Natural killer cell (primary cell): ENCODE measurements around the gene CBY1. TPM values are rescaled to one million over a fixed set of nuclear protein-coding genes. Genes with fewer than 3 reads are reported as not detected.
A peak's percentile ranks its signal among the peaks of the same experiment; 100 is the strongest.

Experiments
- ATAC-seq, 3 donors: fragments of 150-1000 bp in 2 of 3; fragments of 200-7000 bp in 1 of 3; cut with Tn5 transposase; 1 replicate in 1 of 3; 2 replicates in 2 of 3; pipeline ENCODE4 v1.10.0; 2021; ENCODE audit warnings: mild to moderate bottlenecking in 2 of 3, moderate library complexity in 2 of 3
- DNase-seq, 2 donors: peaks; one replicate each; pipeline versions ENCODE4 v3.0.0 to v3.0.0-alpha.2; 2013 to 2021; ENCODE audit warnings: mixed read lengths in 1 of 2
- H3K27ac ChIP-seq: one replicate; pipeline ENCODE4 v1.5.1; 2013; ENCODE audit warnings: mild to moderate bottlenecking, low read length
- H3K27me3 ChIP-seq: one replicate; pipeline ENCODE4 v1.6.1; 2013; ENCODE audit warnings: low read length; ENCODE audit not compliant: control insufficient read depth, insufficient read depth
- H3K36me3 ChIP-seq: one replicate; pipeline ENCODE4 v1.6.1; 2013; ENCODE audit warnings: low read length; ENCODE audit not compliant: control insufficient read depth, insufficient read depth
- H3K4me1 ChIP-seq: one replicate; pipeline ENCODE4 v1.6.1; 2013; ENCODE audit warnings: low read length; ENCODE audit not compliant: control insufficient read depth, insufficient read depth
- H3K4me3 ChIP-seq: one replicate; pipeline ENCODE4 v1.5.1; 2013; ENCODE audit warnings: low read length
- H3K9me3 ChIP-seq: one replicate; pipeline ENCODE4 v1.6.1; 2013; ENCODE audit warnings: low read length; ENCODE audit not compliant: control insufficient read depth, insufficient read depth
- H3K27ac Mint-ChIP-seq, 2 donors: one replicate each; pipeline ENCODE4 v1.8.0; 2022; ENCODE audit warnings: mild to moderate bottlenecking in 2 of 2, mixed read lengths in 2 of 2, moderate library complexity in 1 of 2
- H3K27me3 Mint-ChIP-seq, 2 donors: one replicate each; pipeline ENCODE4 v1.8.0; 2022; ENCODE audit warnings: low read depth in 2 of 2, mixed read lengths in 2 of 2
- H3K36me3 Mint-ChIP-seq: one replicate; pipeline ENCODE4 v1.8.0; 2022; ENCODE audit warnings: mixed read lengths
- H3K4me1 Mint-ChIP-seq, 2 donors: one replicate each; pipeline ENCODE4 v1.8.0; 2022; ENCODE audit warnings: mixed read lengths in 2 of 2
- H3K4me3 Mint-ChIP-seq: one replicate; pipeline ENCODE4 v1.8.0; 2022; ENCODE audit warnings: mild to moderate bottlenecking, moderate library complexity, mixed read lengths
- H3K9me3 Mint-ChIP-seq, 2 donors: one replicate each; pipeline ENCODE4 v1.8.0; 2022; ENCODE audit warnings: mixed read lengths in 2 of 2
- CTCF ChIP-seq: fragments of 200-600 bp; IDR thresholded peaks from one replicate; pipeline ENCODE4 v1.8.0; 2022; ENCODE audit warnings: antibody characterized with exemption
- WGBS: methylation state at CpG from one replicate; pipeline ENCODE4 v1.1.7; 2013; ENCODE audit warnings: missing lambda C conversion rate; ENCODE audit not compliant: insufficient coverage; 5-methylcytosine and 5-hydroxymethylcytosine counted together
- intact Hi-C: fragments of 100-400 bp; cut with micrococcal nuclease; formaldehyde crosslinking; loops from one replicate; pipeline ENCODE4 v1.14.2; 2022
- total RNA-seq, 4 donors: library from RNA; stranded (reverse); fragments of 120-200 nt in 1 of 4; gene quantifications; one replicate each; pipeline versions ENCODE4 v1.2.3 to v1.2.4, GENCODE V29; 2013 to 2022

Gene CBY1
- total RNA-seq, 3 donors from 2014 or later (not counting 1 experiment from before 2014, with no cell fraction given): 8.2 to 10.9 (median 10.8) TPM

GRCh38 chr22:38715852-38716251 is 59.4 kb downstream of the CBY1 start:
- H3K27me3 ChIP-seq: no peaks in the 10 kb centered on the region

GRCh38 chr22:38716271-38716670 is 59.8 kb downstream of the CBY1 start:
- Histone ChIP-seq H3K4me3 (no peak overlapping the region), H3K27me3 (no peaks in the 10 kb centered on the region), H3K36me3 (peaks cover 38% of the 10 kb centered on the region), H3K4me1 (peaks cover 4% of the 10 kb centered on the region), H3K27ac (no peak overlapping the region), H3K9me3 (no peaks in the 10 kb centered on the region)
- no peak overlapping the region for H3K4me3 Mint-ChIP-seq
- intact Hi-C loops: no loop called here
- 97% methylated on average over 10 of the region's 10 CpGs for WGBS
- DNase-seq (no peak), ATAC-seq (no peak)
- no peak for TF ChIP-seq CTCF
- peaks cover 50 to 51% of the 10 kb centered on the region in 2 donors for H3K4me1 Mint-ChIP-seq
- H3K9me3 Mint-ChIP-seq: no peaks in the 10 kb centered on the region
- H3K36me3 Mint-ChIP-seq: no peaks in the 10 kb centered on the region
- H3K27ac Mint-ChIP-seq: peak overlapping the region; percentile 42 to 48
- no peaks in the 10 kb centered on the region for H3K27me3 Mint-ChIP-seq

More at GRCh38 chr22:38715852-38716251, 59.4 kb downstream of the CBY1 start:
- intact Hi-C loops: no loop called here
- Histone ChIP-seq H3K27ac (no peak overlapping the region), H3K4me3 (no peak overlapping the region), H3K9me3 (no peaks in the 10 kb centered on the region), H3K36me3 (peaks cover 37% of the 10 kb centered on the region), H3K4me1 (peaks cover 4% of the 10 kb centered on the region)
- peaks cover 54 to 55% of the 10 kb centered on the region in 2 donors for H3K4me1 Mint-ChIP-seq
- no peak for DNase-seq
- no peak for TF ChIP-seq CTCF
- no peak overlapping the region for H3K27ac Mint-ChIP-seq
- no peaks in the 10 kb centered on the region for H3K36me3 Mint-ChIP-seq
- 96% methylated on average over 15 of the region's 15 CpGs for WGBS
- H3K27me3 Mint-ChIP-seq: no peaks in the 10 kb centered on the region
- no peaks in the 10 kb centered on the region for H3K9me3 Mint-ChIP-seq
- no peak for ATAC-seq
- H3K4me3 Mint-ChIP-seq: no peak overlapping the region

- H3K4me3 Mint-ChIP-seq: no peak overlapping the region
- no peaks in the 10 kb centered on the region for H3K27me3 Mint-ChIP-seq
- TF ChIP-seq CTCF: no peak
- no peaks in the 10 kb centered on the region for H3K27me3 ChIP-seq
- WGBS: 93% methylated on average over 9 of the region's 9 CpGs
- DNase-seq (no peak), ATAC-seq (no peak)
- no peaks in the 10 kb centered on the region for H3K36me3 Mint-ChIP-seq
- H3K4me1 ChIP-seq: peaks cover 4% of the 10 kb centered on the region
- peaks cover 43% of the 10 kb centered on the region for H3K36me3 ChIP-seq
- peaks cover 47 to 54% of the 10 kb centered on the region in 2 donors for H3K4me1 Mint-ChIP-seq
- no peak overlapping the region for H3K4me3 ChIP-seq
- no peak overlapping the region for H3K27ac ChIP-seq
- H3K27ac Mint-ChIP-seq: peak overlapping the region; percentile 42 to 48
- no peaks in the 10 kb centered on the region for H3K9me3 ChIP-seq
- no peaks in the 10 kb centered on the region for H3K9me3 Mint-ChIP-seq
- intact Hi-C loops: no loop called here
Observed at GRCh38 chr22:38716826-38717225, 60.4 kb downstream of the CBY1 start.

- Histone ChIP-seq H3K4me3 (no peak overlapping the region), H3K27ac (no peak overlapping the region), H3K4me1 (peaks cover 4% of the 10 kb centered on the region), H3K9me3 (no peaks in the 10 kb centered on the region), H3K27me3 (no peaks in the 10 kb centered on the region), H3K36me3 (peaks cover 44% of the 10 kb centered on the region)
- 97% methylated on average over 6 of the region's 6 CpGs for WGBS
- Mint-ChIP-seq H3K4me1 (peaks cover 43 to 50% of the 10 kb centered on the region in 2 donors), H3K27me3 (no peaks in the 10 kb centered on the region), H3K36me3 (no peaks in the 10 kb centered on the region), H3K4me3 (no peak overlapping the region), H3K27ac (peak overlapping the region; percentile 42 to 48), H3K9me3 (no peaks in the 10 kb centered on the region)
- intact Hi-C loops: no loop called here
- DNase-seq (no peak), ATAC-seq (no peak)
- no peak for TF ChIP-seq CTCF
Observed at GRCh38 chr22:38717244-38717643, 60.8 kb downstream of the CBY1 start.
